ENCODE results near the gene RTP5.

DNA sequence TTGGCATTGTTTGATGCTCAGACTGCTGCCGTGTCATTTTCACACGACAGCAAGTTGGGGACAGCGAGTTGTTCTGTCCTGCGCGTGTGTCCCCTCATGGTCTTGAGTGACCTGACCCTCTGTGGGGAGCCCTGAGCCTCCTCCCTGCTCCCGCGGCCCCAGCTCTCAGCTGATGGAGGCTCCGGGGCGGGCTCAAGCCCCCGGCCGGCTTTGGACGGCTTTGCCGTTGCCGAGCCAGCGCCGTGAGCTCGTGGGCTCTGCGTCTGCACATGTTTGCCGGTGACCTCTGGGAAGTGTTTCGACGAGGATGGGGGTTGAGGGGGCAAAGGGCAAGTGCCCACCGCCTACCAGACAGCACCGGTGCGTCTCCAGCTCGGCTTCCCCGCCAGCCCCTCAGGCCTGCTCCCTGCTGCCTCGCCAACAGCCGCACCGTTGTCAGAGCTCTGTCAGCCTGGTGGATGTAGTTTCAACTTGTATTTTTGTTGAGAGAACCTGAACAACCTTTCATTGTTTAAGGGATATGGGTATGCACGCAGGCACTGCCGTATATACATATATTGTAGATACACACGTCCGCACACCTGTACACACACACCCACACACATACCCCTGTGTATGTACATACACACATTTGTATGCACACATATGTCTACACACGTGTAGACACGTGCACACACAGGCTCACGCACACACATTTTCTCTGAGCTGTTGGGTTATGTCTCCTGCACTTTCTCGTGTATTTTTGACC is 24.5 kb upstream of the RTP5 start:
- no peak for TF ChIP-seq EZH2 (IDR thresholded peaks at IDR 0.05)
- TF ChIP-seq POLR2AphosphoS5 (IDR thresholded peaks at IDR 0.05; ENCODE audit: borderline replicate concordance, low read depth, low read length) = no peak

All from SK-N-MC (cell line).